ENCODE data around the gene SLC12A6.

The SLC12A6 gene

DNA sequence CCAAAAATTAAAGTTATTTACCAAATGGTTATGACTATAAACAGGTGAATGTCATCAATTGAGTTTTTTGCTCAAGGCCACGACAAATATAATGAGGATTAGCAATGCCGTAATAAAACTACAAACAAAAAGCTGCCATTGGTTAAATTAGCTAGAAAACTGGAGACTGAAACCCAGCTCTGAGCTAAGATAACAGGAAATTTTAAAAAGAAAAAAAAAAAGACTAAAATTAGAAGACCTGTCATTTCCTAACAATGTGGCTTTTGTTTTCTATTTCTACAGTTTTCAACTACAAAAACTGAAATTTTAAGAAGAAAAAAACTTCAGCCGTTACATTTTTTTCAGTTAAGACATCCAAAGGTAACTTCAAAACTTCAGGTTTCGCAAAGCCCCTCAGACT is 9.7 kb downstream of the SLC12A6 start:
- DNase-seq, result no peak

- no peak for DNase-seq
Measured at GRCh38 chr15:34325368-34325767, 12.2 kb downstream of the SLC12A6 start.

DNA sequence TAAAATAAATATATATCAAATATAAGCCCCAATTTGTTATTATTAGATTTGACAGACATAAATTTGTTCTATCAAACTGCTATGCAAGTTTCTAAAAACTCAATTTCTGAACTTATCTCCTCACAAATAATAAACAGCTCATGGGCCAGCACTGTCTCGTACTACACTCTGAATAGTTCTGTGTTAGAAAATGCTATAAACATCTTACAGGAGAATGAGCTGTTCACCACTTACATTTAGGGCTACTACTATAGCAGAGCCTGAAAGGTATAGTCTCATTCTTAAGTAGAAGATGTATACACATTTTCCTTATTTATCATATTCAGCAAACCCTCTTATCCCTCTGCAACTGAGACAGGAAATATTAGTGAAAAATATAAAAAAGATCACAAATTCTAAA is 12.6 kb downstream of the SLC12A6 start:
- DNase-seq, result no peak

DNA sequence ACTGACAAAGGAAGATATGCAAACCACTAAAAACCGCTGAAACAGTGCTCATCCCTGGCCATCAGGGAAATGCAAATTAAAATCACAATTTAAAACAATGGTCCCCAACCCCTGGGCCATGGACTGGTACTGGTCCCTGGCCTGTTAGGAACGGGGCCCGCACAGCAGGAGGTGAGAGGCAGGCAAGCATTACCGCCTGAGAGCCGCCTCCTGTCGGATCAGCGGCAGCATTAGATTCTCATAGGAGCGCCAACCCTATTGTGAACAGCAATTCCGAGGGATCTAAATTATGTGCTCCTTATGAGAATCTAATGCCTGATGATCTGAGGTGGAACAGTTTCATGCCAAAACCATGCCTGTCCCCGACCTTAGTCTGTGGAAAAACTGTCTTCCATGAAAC is 14.4 kb downstream of the SLC12A6 start:
- DNase-seq, result no peak

DNA sequence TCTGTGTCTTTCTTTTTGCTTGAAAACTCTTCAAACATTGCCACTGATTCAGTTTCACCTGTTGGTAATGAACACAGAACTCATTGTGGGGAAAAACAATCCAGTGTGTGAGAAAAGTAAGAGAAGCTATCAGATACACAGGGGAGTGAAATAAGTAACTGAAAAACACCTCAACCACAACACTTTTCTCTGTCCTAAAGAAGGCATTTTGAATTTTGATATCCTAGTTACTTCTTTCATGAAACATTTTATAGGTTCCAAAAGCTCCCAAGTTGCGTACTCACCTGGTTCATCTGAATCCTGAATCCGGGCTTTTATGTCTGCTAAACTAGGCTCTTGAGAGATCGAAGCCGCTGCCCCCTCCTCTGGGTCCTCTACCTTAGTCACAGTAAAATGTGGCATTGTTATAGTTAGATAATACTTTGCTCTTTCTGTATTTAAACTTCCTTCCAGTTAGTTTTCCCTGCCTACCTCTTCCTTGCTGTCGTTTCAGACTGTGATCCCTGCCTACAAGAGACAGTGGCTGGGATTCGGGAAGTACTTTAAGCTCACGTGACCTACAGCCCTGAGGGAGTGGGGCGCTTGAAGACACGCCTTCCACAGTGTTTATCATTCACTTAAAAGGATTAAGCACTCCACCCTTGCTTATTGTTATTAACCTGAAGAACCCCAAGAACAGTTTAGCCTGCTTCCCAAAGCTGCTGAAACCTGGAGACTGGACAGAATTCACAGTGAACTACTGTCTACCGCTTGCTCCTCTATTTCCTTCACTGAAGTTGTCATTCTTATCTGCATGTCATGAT is 19.1 kb downstream of the SLC12A6 start:
- peak; percentile 27 to 40 for DNase-seq

GRCh38 chr15:34314491-34315490 is 22.8 kb downstream of the SLC12A6 start:
- DNase-seq, result no peak

DNA sequence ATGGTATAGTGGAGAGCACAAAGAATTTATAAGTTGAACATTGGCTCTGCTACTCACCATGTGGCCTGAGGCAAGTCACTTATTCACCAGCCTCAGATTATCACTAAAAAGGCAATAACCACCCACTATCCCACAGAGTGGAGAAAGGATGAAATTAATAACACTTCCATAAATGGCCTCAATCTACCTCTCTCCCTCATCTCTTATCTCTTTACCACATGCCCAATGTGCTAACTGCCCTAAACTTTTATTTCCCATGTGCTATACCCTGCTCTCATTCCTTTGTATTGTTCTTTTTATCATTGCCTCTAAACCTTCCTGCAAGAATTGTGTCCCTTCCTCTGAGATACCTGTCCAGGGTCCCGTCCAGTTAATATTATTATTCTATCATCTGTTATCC is 26.0 kb downstream of the SLC12A6 start:
- DNase-seq, result no peak

DNA sequence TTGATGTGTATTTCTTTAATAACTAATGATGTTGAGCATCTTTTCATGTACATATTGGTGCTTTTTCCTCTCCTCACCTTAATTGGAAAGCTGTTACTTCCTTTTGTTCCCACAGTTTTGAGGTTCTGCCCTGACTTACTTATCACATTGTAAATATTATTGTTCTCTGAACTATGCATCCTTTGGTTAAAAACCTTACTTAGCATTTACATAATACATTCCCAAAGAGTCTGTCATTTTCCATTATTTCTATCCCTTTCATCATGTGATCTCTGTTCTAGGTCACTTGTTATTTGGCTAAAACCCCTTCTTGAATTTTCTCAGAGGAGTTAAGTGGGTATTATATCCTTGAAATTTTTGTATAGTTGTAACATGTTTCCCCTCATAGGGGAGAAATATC is 33.0 kb downstream of the SLC12A6 start:
- no peak for DNase-seq

DNA sequence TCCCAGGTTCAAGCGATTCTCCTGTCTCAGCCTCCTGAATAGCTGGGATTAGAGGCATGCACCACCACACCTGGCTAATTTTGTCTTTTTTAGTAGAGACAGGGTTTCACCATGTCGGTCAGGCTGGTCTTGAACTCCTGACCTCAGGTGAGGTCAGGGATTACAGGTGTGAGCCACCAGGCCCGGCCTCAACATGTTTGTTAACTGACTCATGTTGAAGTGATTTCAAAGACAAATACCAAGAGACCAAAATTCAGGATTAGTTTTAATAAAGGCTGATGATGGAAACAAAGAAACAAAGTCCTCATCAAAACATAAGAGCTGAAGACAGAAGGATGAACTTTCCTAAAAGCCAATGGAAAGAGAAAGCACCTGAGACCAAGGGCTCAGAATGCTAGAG is 36.5 kb downstream of the SLC12A6 start:
- DNase-seq, result no peak

GRCh38 chr15:34297059-34297458 is 40.5 kb downstream of the SLC12A6 start:
- DNase-seq, result no peak

DNA sequence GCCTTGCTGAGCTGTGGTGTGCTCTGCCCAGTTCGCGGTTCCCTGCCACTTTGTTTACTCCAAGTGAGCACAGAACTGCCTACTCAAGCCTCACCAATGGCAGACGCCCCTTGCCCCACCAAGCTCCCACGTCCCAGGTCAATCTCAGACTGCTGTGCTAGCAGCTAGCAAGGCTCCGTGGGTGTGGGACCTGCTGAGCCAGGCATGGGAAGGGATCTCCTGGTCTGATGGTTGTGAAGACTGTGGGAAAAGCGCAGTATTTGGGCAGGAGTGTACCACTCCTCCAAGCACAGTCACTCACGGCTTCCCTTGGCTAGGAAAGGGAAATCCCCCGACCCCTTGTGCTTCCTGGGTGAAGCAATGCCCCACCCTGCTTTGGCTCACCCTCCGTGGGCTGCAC is 45.0 kb downstream of the SLC12A6 start:
- DNase-seq, result no peak

GRCh38 chr15:34284937-34285336 is 52.6 kb downstream of the SLC12A6 start:
- DNase-seq, result no peak

DNA sequence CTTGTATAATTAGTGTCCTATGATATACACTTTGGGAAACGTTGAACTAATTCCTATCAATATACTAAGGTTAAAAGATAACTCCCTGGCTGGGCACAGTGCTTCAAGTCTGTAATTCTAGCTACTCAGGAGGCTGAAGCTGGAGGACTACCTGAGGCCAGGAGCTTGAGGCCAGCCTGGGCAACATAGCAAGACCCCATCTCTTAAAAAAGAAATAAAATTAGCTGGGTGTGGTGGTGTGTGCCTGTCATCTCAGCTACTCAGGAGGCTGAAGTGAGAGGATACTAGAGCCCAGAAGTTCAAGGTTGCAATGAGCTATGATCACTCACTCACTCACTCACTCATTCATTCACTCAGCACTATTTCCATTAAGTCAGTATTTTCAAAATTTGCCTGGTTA is 55.2 kb downstream of the SLC12A6 start:
- no peak for DNase-seq

DNA sequence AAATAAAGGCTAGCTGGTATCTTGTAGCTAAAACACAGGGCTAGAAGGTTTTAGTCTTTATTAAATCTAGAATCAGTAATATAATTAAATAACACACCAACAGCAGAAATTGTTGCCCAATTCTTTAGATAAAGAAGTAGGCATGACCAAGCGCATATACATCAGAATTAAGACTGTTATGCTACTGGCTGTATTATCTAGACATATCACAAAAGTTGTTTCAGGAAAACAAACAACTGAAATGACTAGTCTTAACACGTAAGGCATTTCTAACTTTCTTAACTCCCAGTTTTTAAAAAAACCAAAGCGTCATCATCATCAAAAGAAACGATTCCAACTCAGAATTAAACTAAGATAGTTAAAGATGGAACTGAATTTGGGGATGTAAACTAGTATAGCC is 57.4 kb downstream of the SLC12A6 start:
- no peak for DNase-seq

DNA sequence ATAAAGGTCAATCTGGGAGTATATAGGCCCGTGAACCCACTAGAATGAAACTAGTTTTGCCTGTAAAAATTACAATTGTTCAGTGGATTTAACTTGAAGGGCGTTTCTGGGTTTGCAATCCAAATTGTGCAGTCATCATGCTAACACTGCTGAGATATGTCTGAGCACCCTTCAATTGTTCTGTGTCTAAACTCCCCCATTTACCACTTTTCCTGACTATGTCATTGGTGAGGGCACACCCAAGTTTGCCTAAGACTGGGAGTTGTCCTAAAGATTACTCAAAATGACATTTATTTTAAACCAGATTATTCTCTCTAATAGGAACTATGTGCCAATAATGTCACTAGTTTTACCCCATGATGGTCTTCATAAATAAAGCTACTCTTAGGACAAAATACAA is 58.2 kb downstream of the SLC12A6 start:
- DNase-seq, result no peak

DNA sequence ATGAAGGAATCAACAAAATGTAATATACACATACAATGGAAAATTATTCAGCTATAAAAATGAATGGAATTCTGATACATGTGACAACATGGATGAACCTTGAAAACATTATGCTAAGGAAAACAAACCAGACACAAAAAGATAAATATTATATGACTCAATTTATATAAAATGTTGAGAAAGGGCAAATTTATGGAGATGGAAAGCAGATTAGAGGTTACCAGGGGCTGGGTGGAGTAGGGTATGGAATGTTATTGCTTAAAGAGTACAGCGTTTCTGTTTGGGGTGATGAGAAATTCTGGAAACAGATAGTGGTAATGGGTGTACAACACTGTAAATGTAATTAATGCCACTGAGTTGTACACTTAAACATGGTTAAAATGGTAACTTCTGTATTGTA is 61.9 kb downstream of the SLC12A6 start:
- DNase-seq, result no peak

DNA sequence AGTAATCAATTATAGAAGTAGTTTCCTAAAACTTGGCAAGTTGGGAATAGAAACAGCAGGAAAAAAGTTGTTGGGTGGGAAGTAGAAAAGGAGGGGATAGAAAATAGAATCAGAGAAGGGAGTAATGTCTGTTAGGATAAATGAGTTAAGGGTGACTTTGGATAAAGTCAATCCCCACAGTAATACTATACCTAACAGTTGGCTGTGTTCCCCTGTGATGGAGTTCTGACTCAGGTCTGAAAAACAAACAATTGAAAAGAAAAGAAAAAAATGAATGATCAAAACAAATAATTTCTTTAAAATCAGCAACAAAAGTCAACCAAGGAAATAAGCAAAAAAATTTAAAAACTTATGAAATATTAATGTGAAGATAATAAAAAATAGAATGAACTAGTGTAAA is 62.4 kb downstream of the SLC12A6 start:
- DNase-seq, result no peak

- DNase-seq, result no peak
Measured at GRCh38 chr15:34271493-34271892, 66.1 kb downstream of the SLC12A6 start.

DNA sequence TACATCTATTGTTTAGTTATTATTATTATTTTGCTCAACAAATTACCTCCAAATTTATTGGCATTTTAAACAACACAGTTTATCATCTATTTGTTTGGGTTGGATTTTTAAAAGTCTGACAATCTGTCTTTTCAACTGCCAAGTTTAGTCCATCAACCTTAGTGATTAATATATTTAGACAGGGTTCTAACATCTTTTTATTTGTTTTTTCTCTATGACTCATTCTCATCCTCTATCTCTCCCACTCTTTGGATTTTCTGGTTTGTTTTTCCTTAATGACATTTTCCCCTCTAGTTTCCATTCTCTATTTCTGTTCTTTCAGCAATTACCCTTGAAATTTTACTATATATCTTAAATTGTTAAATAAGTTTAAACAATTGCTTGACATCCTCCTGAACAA is 70.8 kb downstream of the SLC12A6 start:
- DNase-seq, result no peak

DNA sequence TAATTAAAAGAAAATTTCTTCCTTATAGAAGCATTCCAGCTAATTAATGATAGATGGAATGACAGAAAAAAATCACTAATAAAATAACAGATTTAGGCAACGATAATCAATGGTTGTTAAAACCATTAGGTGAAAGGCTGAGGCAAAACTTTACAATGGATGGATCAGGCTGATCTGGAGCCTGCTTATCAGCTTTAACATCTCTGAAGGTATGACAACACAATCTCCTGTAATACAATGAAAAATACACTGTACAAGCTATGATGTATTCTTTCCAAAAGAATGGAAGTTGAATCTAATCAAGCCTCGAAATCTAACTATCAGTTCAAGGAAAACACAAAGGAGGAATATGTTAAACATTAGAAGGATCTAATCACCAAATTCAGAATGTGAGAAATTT is 73.5 kb downstream of the SLC12A6 start:
- no peak for DNase-seq

GRCh38 chr15:34262362-34262761 is 75.2 kb downstream of the SLC12A6 start:
- DNase-seq, result no peak

GRCh38 chr15:34259566-34259965 is 78.0 kb downstream of the SLC12A6 start:
- no peak for DNase-seq

DNA sequence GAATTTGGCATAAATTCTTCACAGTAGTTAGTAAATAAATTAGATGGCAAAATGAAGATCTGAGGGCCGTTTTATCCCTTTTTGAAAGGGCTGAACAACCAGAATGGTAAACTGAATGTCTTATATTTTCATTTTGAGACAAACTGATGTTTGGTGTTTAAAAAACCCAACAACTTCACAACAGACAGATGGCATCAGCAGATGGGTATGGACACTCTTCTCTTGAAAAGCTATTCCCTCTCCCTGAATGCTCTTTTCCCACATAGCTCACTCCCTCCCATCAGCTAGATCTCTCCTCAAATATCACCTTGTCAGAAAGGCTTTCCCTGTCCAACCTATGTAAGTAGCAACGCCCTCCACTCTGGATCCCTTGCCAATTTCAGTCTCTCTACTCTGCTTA is 79.4 kb downstream of the SLC12A6 start:
- no peak for DNase-seq

DNA sequence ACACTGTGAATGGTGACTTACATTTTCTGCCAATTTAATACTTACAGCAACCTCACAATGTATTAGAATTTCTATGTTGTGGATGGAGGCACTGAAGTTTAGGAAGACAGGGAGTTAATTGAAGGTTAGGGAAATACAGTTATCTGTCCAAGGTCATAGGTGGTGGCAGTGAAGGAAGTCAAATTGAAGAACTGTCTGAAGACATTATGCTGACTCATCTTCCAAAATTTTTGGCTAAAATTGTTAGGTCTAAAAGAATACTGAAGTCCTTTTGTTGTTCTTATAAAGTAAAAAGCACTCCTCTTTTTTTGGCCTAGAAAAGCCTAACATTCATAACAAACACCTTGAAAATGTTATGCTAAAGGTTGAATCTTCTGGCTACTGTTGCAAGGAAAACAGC is 85.0 kb downstream of the SLC12A6 start:
- DNase-seq, result no peak

All from SHP77 (cell line).